Measurements from ENCODE around the gene C6orf132.

- TF ChIP-seq, protein P1, sequence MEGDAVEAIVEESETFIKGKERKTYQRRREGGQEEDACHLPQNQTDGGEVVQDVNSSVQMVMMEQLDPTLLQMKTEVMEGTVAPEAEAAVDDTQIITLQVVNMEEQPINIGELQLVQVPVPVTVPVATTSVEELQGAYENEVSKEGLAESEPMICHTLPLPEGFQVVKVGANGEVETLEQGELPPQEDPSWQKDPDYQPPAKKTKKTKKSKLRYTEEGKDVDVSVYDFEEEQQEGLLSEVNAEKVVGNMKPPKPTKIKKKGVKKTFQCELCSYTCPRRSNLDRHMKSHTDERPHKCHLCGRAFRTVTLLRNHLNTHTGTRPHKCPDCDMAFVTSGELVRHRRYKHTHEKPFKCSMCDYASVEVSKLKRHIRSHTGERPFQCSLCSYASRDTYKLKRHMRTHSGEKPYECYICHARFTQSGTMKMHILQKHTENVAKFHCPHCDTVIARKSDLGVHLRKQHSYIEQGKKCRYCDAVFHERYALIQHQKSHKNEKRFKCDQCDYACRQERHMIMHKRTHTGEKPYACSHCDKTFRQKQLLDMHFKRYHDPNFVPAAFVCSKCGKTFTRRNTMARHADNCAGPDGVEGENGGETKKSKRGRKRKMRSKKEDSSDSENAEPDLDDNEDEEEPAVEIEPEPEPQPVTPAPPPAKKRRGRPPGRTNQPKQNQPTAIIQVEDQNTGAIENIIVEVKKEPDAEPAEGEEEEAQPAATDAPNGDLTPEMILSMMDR (IDR thresholded peaks at IDR 0.05; ENCODE audit: low read depth, low read length, poor library complexity, severe bottlenecking) = no peak
- TF ChIP-seq EZH2phosphoT487 (IDR thresholded peaks at IDR 0.05; ENCODE audit: borderline replicate concordance, low read length) = no peak
These were observed 37.2 kb downstream of the C6orf132 start for GRCh38 chr6:42105156-42105648.

Measured in DOHH2 (cell line).